Measurements from ENCODE around the gene PEAK1. TPM values are rescaled to one million over a fixed set of nuclear protein-coding genes. Genes with fewer than 3 reads are reported as not detected.
A peak's percentile ranks its signal among the peaks of the same experiment; 100 is the strongest.

Gene PEAK1
- total RNA-seq, 4 donors from 2014 or later: 51.1 to 82.2 (median 58.1) TPM

DNA sequence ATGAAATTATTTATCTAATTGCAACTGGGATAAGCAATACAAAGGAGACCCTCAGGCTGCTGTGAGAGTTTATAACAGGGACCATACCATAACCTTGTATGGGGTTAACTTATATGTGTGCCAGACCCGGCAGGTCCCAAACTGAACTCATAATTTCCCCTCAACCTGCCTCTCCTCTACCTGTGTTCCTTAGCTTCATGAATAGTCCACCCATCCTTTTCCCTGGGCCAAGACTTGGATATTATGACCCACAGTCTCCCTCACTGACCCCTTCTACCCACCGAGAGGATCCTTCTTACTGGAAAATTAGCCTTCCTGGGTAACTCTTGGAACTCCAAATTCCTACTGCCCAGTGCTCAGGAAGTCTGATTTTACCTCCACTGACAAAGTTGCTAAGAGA is 345.6 kb downstream of the PEAK1 start:
- H3K9me3 ChIP-seq: no peaks in the 10 kb centered on the region
- no peak overlapping the region for H3K27ac ChIP-seq
- peaks cover 0 to 16% (median 11%) of the 10 kb centered on the region in 4 donors for H3K4me1 ChIP-seq
- no peak overlapping the region for H3K4me3 ChIP-seq
- DNase-seq: no peak
- no peaks in the 10 kb centered on the region for H3K27me3 ChIP-seq
- 81 to 84% methylated on average over 2 of the region's 2 CpGs for WGBS, 2 donors (ENCODE audit: low coverage in 1 of 2)
- no peak for TF ChIP-seq EP300 (IDR thresholded peaks at IDR 0.05; ENCODE audit: low read depth)
- no peak for TF ChIP-seq POLR2AphosphoS5 (IDR thresholded peaks at IDR 0.05)
- TF ChIP-seq, protein P1, sequence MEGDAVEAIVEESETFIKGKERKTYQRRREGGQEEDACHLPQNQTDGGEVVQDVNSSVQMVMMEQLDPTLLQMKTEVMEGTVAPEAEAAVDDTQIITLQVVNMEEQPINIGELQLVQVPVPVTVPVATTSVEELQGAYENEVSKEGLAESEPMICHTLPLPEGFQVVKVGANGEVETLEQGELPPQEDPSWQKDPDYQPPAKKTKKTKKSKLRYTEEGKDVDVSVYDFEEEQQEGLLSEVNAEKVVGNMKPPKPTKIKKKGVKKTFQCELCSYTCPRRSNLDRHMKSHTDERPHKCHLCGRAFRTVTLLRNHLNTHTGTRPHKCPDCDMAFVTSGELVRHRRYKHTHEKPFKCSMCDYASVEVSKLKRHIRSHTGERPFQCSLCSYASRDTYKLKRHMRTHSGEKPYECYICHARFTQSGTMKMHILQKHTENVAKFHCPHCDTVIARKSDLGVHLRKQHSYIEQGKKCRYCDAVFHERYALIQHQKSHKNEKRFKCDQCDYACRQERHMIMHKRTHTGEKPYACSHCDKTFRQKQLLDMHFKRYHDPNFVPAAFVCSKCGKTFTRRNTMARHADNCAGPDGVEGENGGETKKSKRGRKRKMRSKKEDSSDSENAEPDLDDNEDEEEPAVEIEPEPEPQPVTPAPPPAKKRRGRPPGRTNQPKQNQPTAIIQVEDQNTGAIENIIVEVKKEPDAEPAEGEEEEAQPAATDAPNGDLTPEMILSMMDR (IDR thresholded peaks at IDR 0.05): no peak
- no peak for TF ChIP-seq POLR2A (IDR thresholded peaks at IDR 0.05)
- no peaks in the 10 kb centered on the region for H3K36me3 ChIP-seq
- in situ Hi-C loops (cut with MboI; ENCODE audit: low pct_ligation_motif_present in 1 of 4, low pct_unique_long_range_greater_than_20kb in 1 of 4, low sequenced_read_pairs in 3 of 4) (no loop called here), intact Hi-C loops (cut with DNase I; ENCODE audit: low total_unique reads) (no loop called here)

DNA sequence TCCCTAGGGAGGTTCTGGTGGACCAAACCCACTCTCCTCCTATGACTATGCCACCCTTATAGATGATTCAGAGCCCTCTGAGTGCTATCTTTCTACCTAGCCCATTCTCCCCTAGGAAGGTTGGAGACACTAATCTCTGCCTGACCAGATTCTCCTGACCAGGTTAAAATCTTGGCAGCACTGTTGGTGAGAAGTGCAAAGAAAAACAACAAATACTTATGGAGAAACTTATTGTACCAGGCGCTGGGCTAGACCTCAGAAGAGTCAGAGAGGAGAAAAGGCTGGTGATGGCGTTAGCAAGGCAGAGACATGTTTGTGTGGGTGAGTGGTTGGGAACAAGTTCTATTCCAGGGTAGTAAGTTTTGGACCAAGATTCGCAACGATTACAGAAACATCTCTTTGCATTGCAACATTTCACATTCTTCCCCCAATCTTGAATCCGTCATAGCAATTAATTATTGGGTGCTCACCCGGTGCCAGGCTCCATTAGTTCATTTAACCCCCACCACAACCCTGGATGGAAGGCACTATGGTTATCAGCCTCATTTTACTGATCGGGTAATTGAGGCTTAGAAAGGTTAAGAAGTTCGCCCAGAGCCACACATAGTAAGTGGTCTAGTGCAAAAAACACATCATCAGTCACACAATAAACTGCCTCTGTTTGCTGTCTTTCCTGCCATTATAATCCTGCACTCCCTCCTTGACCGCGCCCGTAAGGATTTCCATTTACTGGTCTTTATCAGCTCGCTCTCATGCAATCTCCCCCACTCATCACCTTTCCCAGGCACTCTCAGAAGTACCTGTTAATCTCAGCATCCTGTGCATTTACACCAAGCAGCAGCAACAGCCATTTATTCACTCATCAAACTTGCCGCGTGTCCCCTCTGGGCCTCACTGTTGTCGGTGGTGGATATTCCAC is 348.3 kb downstream of the PEAK1 start:
- Histone ChIP-seq H3K27ac (peak overlapping the region; percentile 96 to 99 (median 98)), H3K4me1 (peaks cover 0 to 44% (median 36%) of the 10 kb centered on the region in 4 donors), H3K27me3 (no peaks in the 10 kb centered on the region), H3K4me3 (peak overlapping the region in 3 of 4 donors; percentile 92 to 98 (median 97)), H3K36me3 (no peaks in the 10 kb centered on the region), H3K9me3 (no peaks in the 10 kb centered on the region)
- TF ChIP-seq EP300 (IDR thresholded peaks at IDR 0.05; ENCODE audit: low read depth) (no peak), POLR2A (IDR thresholded peaks at IDR 0.05) (no peak), POLR2AphosphoS5 (IDR thresholded peaks at IDR 0.05) (no peak)
- TF ChIP-seq, protein P1 (IDR thresholded peaks at IDR 0.05): no peak
- 84 to 85% methylated on average over 12 to 15 of the region's 15 CpGs for WGBS, 2 donors (ENCODE audit: low coverage in 1 of 2)
- DNase-seq: no peak
- intact Hi-C loops (cut with DNase I; ENCODE audit: low total_unique reads): no loop called here
- in situ Hi-C loops (cut with MboI; ENCODE audit: low pct_ligation_motif_present in 1 of 4, low pct_unique_long_range_greater_than_20kb in 1 of 4, low sequenced_read_pairs in 3 of 4): no loop called here

DNA sequence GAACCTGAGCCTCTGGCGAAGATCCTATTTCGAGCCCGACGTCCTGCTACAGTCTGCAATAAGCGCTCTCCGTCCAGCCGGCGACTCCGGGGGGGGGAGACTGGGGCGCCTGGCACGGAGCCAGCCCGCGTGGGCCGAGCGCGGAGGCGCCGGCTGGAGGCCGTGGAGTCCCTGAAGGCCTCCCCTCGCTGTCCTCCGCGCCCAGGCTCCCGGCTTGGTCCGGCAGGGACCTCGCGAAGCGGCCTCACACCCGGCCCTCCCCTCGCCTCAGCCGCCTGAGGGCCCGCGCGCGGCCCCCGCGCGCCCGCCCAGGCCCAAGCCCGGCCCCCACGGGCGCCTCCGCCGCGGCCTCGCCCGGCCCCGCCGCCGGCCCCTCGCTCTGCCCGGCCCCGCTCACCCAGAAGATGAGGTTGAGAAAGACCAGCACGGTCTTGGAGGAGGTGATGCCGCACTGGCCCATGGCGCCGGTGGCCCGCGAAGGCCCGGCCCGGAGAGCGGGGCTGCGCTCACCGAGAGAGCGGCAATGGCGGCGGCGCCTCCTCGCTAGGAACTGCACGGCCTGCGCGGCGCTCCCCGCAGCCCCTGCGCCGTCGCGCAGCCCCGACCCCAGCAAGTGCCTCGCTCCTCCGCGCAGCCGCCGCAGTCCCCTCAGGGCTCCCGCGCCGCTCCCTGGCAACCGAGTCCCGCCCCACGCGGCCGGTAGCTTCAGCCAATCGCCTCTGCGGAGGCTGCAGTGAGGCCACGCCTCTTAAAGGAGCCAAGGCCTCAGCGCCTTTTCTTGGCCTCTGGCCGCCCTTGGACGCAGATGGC is 349.2 kb downstream of the PEAK1 start, which contains the start of gene TSPAN3:
Gene TSPAN3, minus strand, starts transcription at position 615 of the 810 bp plus-strand sequence. Its CDS starts 155 bp downstream, at position 460.
- Histone ChIP-seq H3K4me3 (peak within 1 kb of the TSS; percentile 78 to 98 (median 94)), H3K27me3 (no peaks in the 10 kb centered on the region), H3K36me3 (no peaks in the 10 kb centered on the region), H3K9me3 (no peaks in the 10 kb centered on the region), H3K4me1 (peaks cover 5 to 53% (median 42%) of the 10 kb centered on the region in 4 donors), H3K27ac (peak within 1 kb of the TSS; percentile 96 to 99 (median 98))
- in situ Hi-C loops (cut with MboI; ENCODE audit: low pct_ligation_motif_present in 1 of 4, low pct_unique_long_range_greater_than_20kb in 1 of 4, low sequenced_read_pairs in 3 of 4): no loop called here
- 1% methylated on average over 15 of the region's 97 CpGs; no CpG with 5 or more reads in 1 of the 2 donors for WGBS, 2 donors (ENCODE audit: low coverage in 1 of 2)
- DNase-seq: peak; percentile 95
- intact Hi-C loops (cut with DNase I; ENCODE audit: low total_unique reads): no loop called here
- TF ChIP-seq POLR2A (IDR thresholded peaks at IDR 0.05): peak; percentile 79
- no peak for TF ChIP-seq EP300 (IDR thresholded peaks at IDR 0.05; ENCODE audit: low read depth)
- TF ChIP-seq, protein P1 (IDR thresholded peaks at IDR 0.05): no peak
- TF ChIP-seq POLR2AphosphoS5 (IDR thresholded peaks at IDR 0.05): peak; percentile 91 to 97 (median 94)

DNA sequence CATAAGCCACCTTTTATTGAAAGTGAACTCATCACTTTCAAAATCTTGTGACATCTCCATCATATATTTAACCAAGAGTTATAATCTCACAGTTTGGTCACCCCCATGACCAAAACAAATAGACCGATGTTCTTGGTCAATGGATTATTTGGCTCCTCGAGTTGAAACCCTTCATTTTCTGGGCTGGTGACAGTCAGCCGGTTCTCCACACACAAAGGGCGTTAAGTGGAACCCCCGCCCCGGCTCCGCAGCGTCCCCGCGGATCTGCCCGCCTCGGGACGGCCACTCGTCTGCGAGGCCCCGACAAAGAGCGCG is 349.8 kb downstream of the PEAK1 start:
- Histone ChIP-seq H3K36me3 (no peaks in the 10 kb centered on the region), H3K4me3 (peak overlapping the region; percentile 47 to 98 (median 94)), H3K27me3 (no peaks in the 10 kb centered on the region), H3K4me1 (peaks cover 8 to 58% (median 47%) of the 10 kb centered on the region in 4 donors), H3K27ac (peak overlapping the region; percentile 96 to 99 (median 98)), H3K9me3 (no peaks in the 10 kb centered on the region)
- 1 to 20% methylated on average over 1 to 10 of the region's 18 CpGs for WGBS, 2 donors (ENCODE audit: low coverage in 1 of 2)
- DNase-seq: no peak
- in situ Hi-C loops (cut with MboI; ENCODE audit: low pct_ligation_motif_present in 1 of 4, low pct_unique_long_range_greater_than_20kb in 1 of 4, low sequenced_read_pairs in 3 of 4) (no loop called here), intact Hi-C loops (cut with DNase I; ENCODE audit: low total_unique reads) (no loop called here)
- TF ChIP-seq, protein P1 (IDR thresholded peaks at IDR 0.05): no peak
- TF ChIP-seq EP300 (IDR thresholded peaks at IDR 0.05; ENCODE audit: low read depth): no peak
- TF ChIP-seq POLR2AphosphoS5 (IDR thresholded peaks at IDR 0.05): no peak
- no peak for TF ChIP-seq POLR2A (IDR thresholded peaks at IDR 0.05)
